Upper lobe of left lung (tissue), 4 donors: ENCODE measurements around the gene PSMD1.

Source experiments
- CTCF ChIP-seq, 6 experiments: fragments of 450-650 bp in 4 of 6; fragments of 200-600 bp in 2 of 6; sonication (generic) in 2 of 6; IDR thresholded peaks; one replicate each; pipeline ENCODE4 v1.5.1; 2016 to 2019; ENCODE audit warnings: antibody characterized with exemption in 6 of 6
- EP300 ChIP-seq, 4 donors: sonication (generic); formaldehyde crosslinking; IDR thresholded peaks; one replicate each; pipeline ENCODE4 v1.5.1; 2017; ENCODE audit warnings: antibody characterized with exemption in 4 of 4, control low read depth in 2 of 4
- POLR2A ChIP-seq, 4 donors: fragments of 450-650 bp; IDR thresholded peaks; one replicate each; pipeline ENCODE4 v1.5.1; 2016 to 2017; ENCODE audit warnings: antibody characterized with exemption in 4 of 4, mild to moderate bottlenecking in 2 of 4
- POLR2AphosphoS5 ChIP-seq, 2 donors: sonication (generic); formaldehyde crosslinking; IDR thresholded peaks; one replicate each; pipeline ENCODE4 v1.5.1; 2017; ENCODE audit warnings: antibody characterized with exemption in 2 of 2

DNA sequence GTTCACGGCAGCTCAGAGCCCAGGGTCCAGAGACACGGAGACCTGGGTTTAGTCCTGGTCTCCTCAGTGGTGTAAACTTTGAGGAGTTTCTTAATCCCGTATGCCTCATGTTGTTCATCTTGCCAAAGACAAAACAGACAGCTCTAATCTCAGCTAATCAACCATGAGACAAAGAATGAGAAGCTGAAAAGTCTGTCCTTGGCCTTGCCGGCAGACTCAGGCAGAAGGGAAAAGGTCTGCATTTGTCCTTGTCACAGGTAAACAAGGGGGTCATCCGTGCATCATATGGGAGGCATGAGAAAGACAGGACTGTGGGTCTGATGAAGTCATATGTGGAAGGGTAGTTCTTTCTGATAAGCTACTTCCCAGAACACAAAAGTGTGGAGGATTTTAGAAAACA lies 139.9 kb downstream of the PSMD1 start:
- no peak for TF ChIP-seq CTCF (IDR thresholded peaks at IDR 0.05)
- no peak for TF ChIP-seq POLR2A (IDR thresholded peaks at IDR 0.05)
- TF ChIP-seq EP300 (IDR thresholded peaks at IDR 0.05): no peak
- TF ChIP-seq POLR2AphosphoS5 (IDR thresholded peaks at IDR 0.05): no peak
